SK-N-SH treated with all-trans-retinoic acid at 6 μM for 48 hours (cell line): ENCODE results near the gene MED4.

Source experiments
- CSDC2 ChIP-seq: fragments of 250-450 bp; sonication (Bioruptor Pico); IDR thresholded peaks from 2 replicates; pipeline ENCODE4 v1.5.0; 2020; ENCODE audit warnings: mild to moderate bottlenecking, moderate library complexity
- GLIS3 ChIP-seq: fragments of 250-450 bp; sonication (Bioruptor Pico); IDR thresholded peaks from 2 replicates; pipeline ENCODE4 v1.5.0; 2020; ENCODE audit warnings: mild to moderate bottlenecking, moderate library complexity
- ISL1 ChIP-seq: fragments of 250-450 bp; sonication (Bioruptor Pico); IDR thresholded peaks from 2 replicates; pipeline ENCODE4 v2.1.2; 2022; ENCODE audit warnings: mild to moderate bottlenecking, moderate library complexity
- OSR1 ChIP-seq: fragments of 250-450 bp; sonication (Bioruptor Pico); IDR thresholded peaks from 2 replicates; pipeline ENCODE4 v1.8.0; 2022; ENCODE audit warnings: moderate library complexity, mild to moderate bottlenecking, inconsistent platforms
- PPARA ChIP-seq: fragments of 250-450 bp; sonication (Bioruptor Pico); IDR thresholded peaks from 2 replicates; pipeline ENCODE4 v1.5.0; 2020; ENCODE audit warnings: mild to moderate bottlenecking, borderline replicate concordance
- SNAI2 ChIP-seq: fragments of 250-450 bp; sonication (Bioruptor Pico); IDR thresholded peaks from 2 replicates; pipeline ENCODE4 v1.5.0; 2020; ENCODE audit warnings: mild to moderate bottlenecking, moderate library complexity
- ZC3H10 ChIP-seq: fragments of 250-450 bp; sonication (Bioruptor Pico); IDR thresholded peaks from 2 replicates; pipeline ENCODE4 v1.5.1; 2021; ENCODE audit warnings: mild to moderate bottlenecking, moderate library complexity
- ZNF70 ChIP-seq: fragments of 450-650 bp; formaldehyde crosslinking; IDR thresholded peaks from 2 replicates; pipeline ENCODE4 v1.5.0; 2020; ENCODE audit warnings: mild to moderate bottlenecking, moderate library complexity
- TF ChIP-seq, protein P1 (sequence below): fragments of 250-450 bp; sonication (Bioruptor Pico); IDR thresholded peaks from 2 replicates; pipeline ENCODE4 v1.5.0; 2020; ENCODE audit warnings: mild to moderate bottlenecking, moderate library complexity
- TF ChIP-seq, protein P2 (sequence below): fragments of 250-450 bp; sonication (Bioruptor Pico); IDR thresholded peaks from 2 replicates; pipeline ENCODE4 v1.8.0; 2020; ENCODE audit warnings: mild to moderate bottlenecking, moderate library complexity, borderline replicate concordance
- TF ChIP-seq, protein P3 (sequence below): fragments of 250-450 bp; sonication (Bioruptor Pico); IDR thresholded peaks from 2 replicates; pipeline ENCODE4 v1.5.1; 2021; ENCODE audit warnings: mild to moderate bottlenecking, moderate library complexity

DNA sequence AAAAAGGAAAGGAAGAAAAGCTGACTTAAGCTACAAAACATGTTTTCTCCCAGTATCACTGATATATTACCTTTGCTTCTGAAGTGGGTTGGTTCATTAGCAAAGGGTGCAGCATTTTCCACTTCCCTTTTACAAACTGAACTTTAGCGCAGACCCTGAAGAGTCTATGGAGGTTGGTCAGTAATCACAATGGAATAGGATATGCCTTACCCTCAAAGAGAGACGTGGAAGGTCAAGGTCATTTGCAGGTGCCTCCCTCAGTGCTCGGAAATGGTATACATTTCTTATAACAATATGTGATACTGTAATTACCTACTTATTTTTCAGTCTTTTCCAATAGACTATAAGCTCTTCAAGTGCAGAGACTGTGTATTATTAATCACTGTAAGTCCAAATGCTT lies 21.9 kb upstream of the MED4 start:
- TF ChIP-seq OSR1 (CRISPR knock-in tag) (no peak), CSDC2 (CRISPR knock-in tag) (no peak), ZNF70 (no peak), SNAI2 (no peak), PPARA (CRISPR knock-in tag) (no peak), GLIS3 (no peak), ISL1 (CRISPR knock-in tag) (no peak), ZC3H10 (CRISPR knock-in tag) (no peak)
- TF ChIP-seq, protein P1, sequence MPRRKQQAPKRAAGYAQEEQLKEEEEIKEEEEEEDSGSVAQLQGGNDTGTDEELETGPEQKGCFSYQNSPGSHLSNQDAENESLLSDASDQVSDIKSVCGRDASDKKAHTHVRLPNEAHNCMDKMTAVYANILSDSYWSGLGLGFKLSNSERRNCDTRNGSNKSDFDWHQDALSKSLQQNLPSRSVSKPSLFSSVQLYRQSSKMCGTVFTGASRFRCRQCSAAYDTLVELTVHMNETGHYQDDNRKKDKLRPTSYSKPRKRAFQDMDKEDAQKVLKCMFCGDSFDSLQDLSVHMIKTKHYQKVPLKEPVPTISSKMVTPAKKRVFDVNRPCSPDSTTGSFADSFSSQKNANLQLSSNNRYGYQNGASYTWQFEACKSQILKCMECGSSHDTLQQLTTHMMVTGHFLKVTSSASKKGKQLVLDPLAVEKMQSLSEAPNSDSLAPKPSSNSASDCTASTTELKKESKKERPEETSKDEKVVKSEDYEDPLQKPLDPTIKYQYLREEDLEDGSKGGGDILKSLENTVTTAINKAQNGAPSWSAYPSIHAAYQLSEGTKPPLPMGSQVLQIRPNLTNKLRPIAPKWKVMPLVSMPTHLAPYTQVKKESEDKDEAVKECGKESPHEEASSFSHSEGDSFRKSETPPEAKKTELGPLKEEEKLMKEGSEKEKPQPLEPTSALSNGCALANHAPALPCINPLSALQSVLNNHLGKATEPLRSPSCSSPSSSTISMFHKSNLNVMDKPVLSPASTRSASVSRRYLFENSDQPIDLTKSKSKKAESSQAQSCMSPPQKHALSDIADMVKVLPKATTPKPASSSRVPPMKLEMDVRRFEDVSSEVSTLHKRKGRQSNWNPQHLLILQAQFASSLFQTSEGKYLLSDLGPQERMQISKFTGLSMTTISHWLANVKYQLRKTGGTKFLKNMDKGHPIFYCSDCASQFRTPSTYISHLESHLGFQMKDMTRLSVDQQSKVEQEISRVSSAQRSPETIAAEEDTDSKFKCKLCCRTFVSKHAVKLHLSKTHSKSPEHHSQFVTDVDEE: no peak
- TF ChIP-seq, protein P2, sequence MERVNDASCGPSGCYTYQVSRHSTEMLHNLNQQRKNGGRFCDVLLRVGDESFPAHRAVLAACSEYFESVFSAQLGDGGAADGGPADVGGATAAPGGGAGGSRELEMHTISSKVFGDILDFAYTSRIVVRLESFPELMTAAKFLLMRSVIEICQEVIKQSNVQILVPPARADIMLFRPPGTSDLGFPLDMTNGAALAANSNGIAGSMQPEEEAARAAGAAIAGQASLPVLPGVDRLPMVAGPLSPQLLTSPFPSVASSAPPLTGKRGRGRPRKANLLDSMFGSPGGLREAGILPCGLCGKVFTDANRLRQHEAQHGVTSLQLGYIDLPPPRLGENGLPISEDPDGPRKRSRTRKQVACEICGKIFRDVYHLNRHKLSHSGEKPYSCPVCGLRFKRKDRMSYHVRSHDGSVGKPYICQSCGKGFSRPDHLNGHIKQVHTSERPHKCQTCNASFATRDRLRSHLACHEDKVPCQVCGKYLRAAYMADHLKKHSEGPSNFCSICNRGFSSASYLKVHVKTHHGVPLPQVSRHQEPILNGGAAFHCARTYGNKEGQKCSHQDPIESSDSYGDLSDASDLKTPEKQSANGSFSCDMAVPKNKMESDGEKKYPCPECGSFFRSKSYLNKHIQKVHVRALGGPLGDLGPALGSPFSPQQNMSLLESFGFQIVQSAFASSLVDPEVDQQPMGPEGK: no peak
- TF ChIP-seq, protein P3, sequence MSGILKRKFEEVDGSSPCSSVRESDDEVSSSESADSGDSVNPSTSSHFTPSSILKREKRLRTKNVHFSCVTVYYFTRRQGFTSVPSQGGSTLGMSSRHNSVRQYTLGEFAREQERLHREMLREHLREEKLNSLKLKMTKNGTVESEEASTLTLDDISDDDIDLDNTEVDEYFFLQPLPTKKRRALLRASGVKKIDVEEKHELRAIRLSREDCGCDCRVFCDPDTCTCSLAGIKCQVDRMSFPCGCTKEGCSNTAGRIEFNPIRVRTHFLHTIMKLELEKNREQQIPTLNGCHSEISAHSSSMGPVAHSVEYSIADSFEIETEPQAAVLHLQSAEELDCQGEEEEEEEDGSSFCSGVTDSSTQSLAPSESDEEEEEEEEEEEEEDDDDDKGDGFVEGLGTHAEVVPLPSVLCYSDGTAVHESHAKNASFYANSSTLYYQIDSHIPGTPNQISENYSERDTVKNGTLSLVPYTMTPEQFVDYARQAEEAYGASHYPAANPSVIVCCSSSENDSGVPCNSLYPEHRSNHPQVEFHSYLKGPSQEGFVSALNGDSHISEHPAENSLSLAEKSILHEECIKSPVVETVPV: no peak
